ENCODE measurements around the gene HABP4. TPM values are rescaled to one million over a fixed set of nuclear protein-coding genes. Genes with fewer than 3 reads are reported as not detected.
A peak's percentile ranks its signal among the peaks of the same experiment; 100 is the strongest.

Gene HABP4
- total and polyA plus RNA-seq, 9 of the 15 experiments (the other 6 are each of a cell fraction or from before 2014, with no cell fraction given): 0.38 to 2.4 (median 1.9) TPM

DNA sequence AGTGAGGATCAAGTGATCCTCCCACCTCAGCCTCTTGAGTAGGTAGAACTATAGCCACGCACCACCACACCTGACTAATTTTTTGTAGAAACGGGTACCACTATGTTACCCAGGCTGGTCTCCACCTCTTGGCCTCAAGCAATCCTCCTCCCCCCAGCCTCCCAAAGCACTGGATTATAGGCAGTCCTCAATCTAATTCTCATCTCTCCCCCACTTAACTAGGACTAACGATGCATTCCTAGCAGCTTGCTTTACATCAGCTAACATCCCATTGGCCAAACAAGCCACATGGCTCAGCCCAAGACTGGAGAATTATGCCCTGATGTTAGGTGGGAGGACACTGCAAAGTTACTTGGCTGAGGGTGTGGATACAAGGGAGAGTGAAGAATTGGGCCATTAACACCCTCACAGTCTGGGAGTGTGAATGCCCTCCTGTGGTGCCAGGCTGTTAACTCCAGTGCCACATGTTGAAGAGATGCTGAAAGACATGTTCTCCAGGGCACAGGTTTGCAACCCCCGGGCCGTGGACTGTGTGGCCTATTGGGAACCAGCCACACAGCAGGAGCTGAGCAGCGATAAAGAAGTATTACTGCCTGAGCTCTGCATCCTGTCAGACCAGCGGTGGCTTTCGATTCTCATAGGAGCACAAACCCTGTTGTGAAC is 26.5 kb upstream of the HABP4 start (continued):
- TF ChIP-seq, protein P1, sequence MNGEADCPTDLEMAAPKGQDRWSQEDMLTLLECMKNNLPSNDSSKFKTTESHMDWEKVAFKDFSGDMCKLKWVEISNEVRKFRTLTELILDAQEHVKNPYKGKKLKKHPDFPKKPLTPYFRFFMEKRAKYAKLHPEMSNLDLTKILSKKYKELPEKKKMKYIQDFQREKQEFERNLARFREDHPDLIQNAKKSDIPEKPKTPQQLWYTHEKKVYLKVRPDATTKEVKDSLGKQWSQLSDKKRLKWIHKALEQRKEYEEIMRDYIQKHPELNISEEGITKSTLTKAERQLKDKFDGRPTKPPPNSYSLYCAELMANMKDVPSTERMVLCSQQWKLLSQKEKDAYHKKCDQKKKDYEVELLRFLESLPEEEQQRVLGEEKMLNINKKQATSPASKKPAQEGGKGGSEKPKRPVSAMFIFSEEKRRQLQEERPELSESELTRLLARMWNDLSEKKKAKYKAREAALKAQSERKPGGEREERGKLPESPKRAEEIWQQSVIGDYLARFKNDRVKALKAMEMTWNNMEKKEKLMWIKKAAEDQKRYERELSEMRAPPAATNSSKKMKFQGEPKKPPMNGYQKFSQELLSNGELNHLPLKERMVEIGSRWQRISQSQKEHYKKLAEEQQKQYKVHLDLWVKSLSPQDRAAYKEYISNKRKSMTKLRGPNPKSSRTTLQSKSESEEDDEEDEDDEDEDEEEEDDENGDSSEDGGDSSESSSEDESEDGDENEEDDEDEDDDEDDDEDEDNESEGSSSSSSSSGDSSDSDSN (IDR thresholded peaks at IDR 0.05; ENCODE audit: borderline replicate concordance in 1 of 2, low read depth in 2 of 2, low read length in 2 of 2): 0 out of 4 replicates have a peak, but pooled peaks of 1 of the 2 experiments have one; percentile 52
- TF ChIP-seq KAT7 (CRISPR knock-in tag; IDR thresholded peaks at IDR 0.05; ENCODE audit: borderline replicate concordance) (no peak), HMBOX1 (IDR thresholded peaks at IDR 0.05) (peak; percentile 68), PRDM10 (IDR thresholded peaks at IDR 0.05; ENCODE audit: partially characterized antibody) (peak; percentile 86), TSC22D4 (tag; IDR thresholded peaks at IDR 0.05) (no peak), ZNF174 (CRISPR knock-in tag; IDR thresholded peaks at IDR 0.05) (no peak), ZNF445 (CRISPR knock-in tag; IDR thresholded peaks at IDR 0.05; ENCODE audit: low read depth) (no peak), MTA3 (IDR thresholded peaks at IDR 0.05; ENCODE audit: borderline replicate concordance) (no peak), ZNF583 (CRISPR knock-in tag; IDR thresholded peaks at IDR 0.05) (no peak), IRF1 (CRISPR knock-in tag; IDR thresholded peaks at IDR 0.05; ENCODE audit: borderline replicate concordance) (no peak), ZNF707 (CRISPR knock-in tag; conservative IDR thresholded peaks at IDR 0.05) (no peak)
- TF ChIP-seq, protein P2, sequence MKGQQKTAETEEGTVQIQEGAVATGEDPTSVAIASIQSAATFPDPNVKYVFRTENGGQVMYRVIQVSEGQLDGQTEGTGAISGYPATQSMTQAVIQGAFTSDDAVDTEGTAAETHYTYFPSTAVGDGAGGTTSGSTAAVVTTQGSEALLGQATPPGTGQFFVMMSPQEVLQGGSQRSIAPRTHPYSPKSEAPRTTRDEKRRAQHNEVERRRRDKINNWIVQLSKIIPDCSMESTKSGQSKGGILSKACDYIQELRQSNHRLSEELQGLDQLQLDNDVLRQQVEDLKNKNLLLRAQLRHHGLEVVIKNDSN (CRISPR knock-in tag; IDR thresholded peaks at IDR 0.05): peak; percentile 49
